ENCODE results near the gene MPLKIP. TPM values are rescaled to one million over a fixed set of nuclear protein-coding genes. Genes with fewer than 3 reads are reported as not detected.

MPLKIP gene
- total and polyA plus RNA-seq, 2 of the 4 experiments (the other 2 are of a cell fraction): 12.7 to 28.9 TPM

DNA sequence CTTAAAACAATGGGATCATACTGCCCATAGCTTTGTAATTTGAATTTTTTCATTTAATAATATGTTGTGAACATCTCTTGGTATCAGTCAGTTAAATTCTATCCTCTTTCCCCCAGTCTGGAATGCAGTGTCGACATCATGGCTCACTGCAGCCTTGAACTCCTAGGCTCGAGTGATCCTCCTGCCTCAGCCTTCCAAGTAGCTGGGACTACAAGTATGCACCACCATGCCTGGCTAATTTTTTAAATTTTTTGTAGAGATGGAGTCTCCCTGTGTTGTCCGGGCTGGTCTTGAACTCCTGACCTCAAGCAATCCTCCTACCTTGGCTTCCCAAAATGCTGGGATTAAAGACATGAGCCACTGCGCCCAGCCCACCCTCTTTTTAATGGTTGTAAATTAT is 34.6 kb downstream of the MPLKIP start:
- 100% methylated on average over 1 of the region's 4 CpGs; no CpG with 5 or more reads in 1 of the 2 experiments for WGBS, 2 experiments (ENCODE audit: extremely low coverage in 2 of 2, insufficient read length in 1 of 2)
- in situ Hi-C loops (cut with MboI; ENCODE audit: low sequenced_read_pairs): no loop called here

More for the DNA sequence above, 34.6 kb downstream of the MPLKIP start:
- DNase-seq (no peak), ATAC-seq (ENCODE audit: low read depth) (no peak)
- Histone ChIP-seq H3K79me1 (ENCODE audit: low read depth in 1 of 2, low read length in 2 of 2) (peaks cover 6 to 9% of the 10 kb centered on the region in 2 experiments; a peak in 2 of 4 replicates), H2AK9ac (replicated peaks; ENCODE audit: low read depth, low read length, poor library complexity) (no peak overlapping the region), H2BK15ac (ENCODE audit: low read depth, low read length) (no peak overlapping the region), H3K27me3 (ENCODE audit: control insufficient read depth, insufficient read depth, low read length) (no peaks in the 10 kb centered on the region), H3K4me3 (ENCODE audit: insufficient read depth, low read depth, low read length) (no peak overlapping the region), H3K4me1 (ENCODE audit: control insufficient read depth, insufficient read depth, low read length) (no peaks in the 10 kb centered on the region), H3K56ac (ENCODE audit: extremely low read depth, insufficient read depth, low read length) (no peak overlapping the region), H3K23ac (ENCODE audit: low read depth, low read length) (no peak overlapping the region), H4K20me1 (ENCODE audit: insufficient read depth, low read length) (0 out of 2 replicates have a peak, but pooled peaks cover 3% of the 10 kb centered on the region), H2BK120ac (ENCODE audit: low read depth, low read length) (no peak overlapping the region), H2AFZ (replicated peaks; ENCODE audit: low read length, poor library complexity) (no peak overlapping the region), H3K36me3 (ENCODE audit: control insufficient read depth, insufficient read depth, low read length) (peaks cover 3% of the 10 kb centered on the region), H3K9me3 (ENCODE audit: control insufficient read depth, insufficient read depth, low read length) (no peaks in the 10 kb centered on the region), H2AK5ac (ENCODE audit: low read depth, low read length) (no peak overlapping the region), H3K9ac (ENCODE audit: low read depth, low read length) (no peak overlapping the region), H4K5ac (ENCODE audit: low read depth, low read length) (no peak overlapping the region), H3K27ac (ENCODE audit: insufficient read depth, low read length) (no peak overlapping the region), H3K14ac (replicated peaks; ENCODE audit: low read depth, low read length) (no peak overlapping the region), H2BK5ac (ENCODE audit: low read depth, low read length, poor library complexity, severe bottlenecking) (no peak overlapping the region), H3K18ac (ENCODE audit: low read depth, low read length) (no peak overlapping the region), H3K4ac (ENCODE audit: low read depth, low read length) (no peak overlapping the region), H3K4me2 (ENCODE audit: low read depth, low read length) (no peak overlapping the region), H4K91ac (ENCODE audit: insufficient read depth, low read depth, low read length) (no peak overlapping the region), H4K8ac (ENCODE audit: low read depth in 2 of 2, low read length in 2 of 2) (no peak overlapping the region), H2BK20ac (ENCODE audit: low read depth, low read length) (no peak overlapping the region), H3K9me1 (ENCODE audit: insufficient read depth, low read length) (no peaks in the 10 kb centered on the region)
- TF ChIP-seq BHLHE40 (IDR thresholded peaks at IDR 0.05; ENCODE audit: low read depth, low read length) (no peak), RFX5 (IDR thresholded peaks at IDR 0.05; ENCODE audit: low read depth, low read length) (no peak)
- TF ChIP-seq, protein P1, sequence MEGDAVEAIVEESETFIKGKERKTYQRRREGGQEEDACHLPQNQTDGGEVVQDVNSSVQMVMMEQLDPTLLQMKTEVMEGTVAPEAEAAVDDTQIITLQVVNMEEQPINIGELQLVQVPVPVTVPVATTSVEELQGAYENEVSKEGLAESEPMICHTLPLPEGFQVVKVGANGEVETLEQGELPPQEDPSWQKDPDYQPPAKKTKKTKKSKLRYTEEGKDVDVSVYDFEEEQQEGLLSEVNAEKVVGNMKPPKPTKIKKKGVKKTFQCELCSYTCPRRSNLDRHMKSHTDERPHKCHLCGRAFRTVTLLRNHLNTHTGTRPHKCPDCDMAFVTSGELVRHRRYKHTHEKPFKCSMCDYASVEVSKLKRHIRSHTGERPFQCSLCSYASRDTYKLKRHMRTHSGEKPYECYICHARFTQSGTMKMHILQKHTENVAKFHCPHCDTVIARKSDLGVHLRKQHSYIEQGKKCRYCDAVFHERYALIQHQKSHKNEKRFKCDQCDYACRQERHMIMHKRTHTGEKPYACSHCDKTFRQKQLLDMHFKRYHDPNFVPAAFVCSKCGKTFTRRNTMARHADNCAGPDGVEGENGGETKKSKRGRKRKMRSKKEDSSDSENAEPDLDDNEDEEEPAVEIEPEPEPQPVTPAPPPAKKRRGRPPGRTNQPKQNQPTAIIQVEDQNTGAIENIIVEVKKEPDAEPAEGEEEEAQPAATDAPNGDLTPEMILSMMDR (conservative IDR thresholded peaks at IDR 0.05; ENCODE audit: low read depth, low read length): no peak
- intact Hi-C loops (cut with micrococcal nuclease): no loop called here
- dilution Hi-C loops (cut with HindIII; ENCODE audit: low sequenced_read_pairs, unreplicated experiment): no loop called here
- POLR2A ChIA-PET (ENCODE audit: unreplicated experiment): no interaction called here
- CTCF ChIA-PET: no interaction called here
- BruUV-seq (replicated peaks): no TSS peak

Data from IMR-90 (cell line).